ENCODE data around the gene FOXF2.

- TF ChIP-seq CTCF (IDR thresholded peaks at IDR 0.05) (no peak), POLR2AphosphoS5 (IDR thresholded peaks at IDR 0.05) (no peak), POLR2A (IDR thresholded peaks at IDR 0.05) (no peak)
Observed at GRCh38 chr6:1364791-1365190, 24.6 kb upstream of the FOXF2 start.
